Kidney glomerular epithelial cell (primary cell): ENCODE measurements around the gene CALD1.

Experiments
- DNase-seq: peaks from one replicate; lab custom pipeline; 2025; lab: John Stamatoyannopoulos, UW

The CALD1 gene

GRCh38 chr7:134859783-134860182 is 80.3 kb downstream of the CALD1 start:
- no peak for DNase-seq

- peak; percentile 34 for DNase-seq
These were observed 85.8 kb downstream of the CALD1 start for GRCh38 chr7:134865001-134865845.

- no peak for DNase-seq
These were observed 87.2 kb downstream of the CALD1 start for GRCh38 chr7:134866617-134867016.

- no peak for DNase-seq
These were observed 90.7 kb downstream of the CALD1 start for GRCh38 chr7:134870156-134870555.

- no peak for DNase-seq
These were observed 91.3 kb downstream of the CALD1 start for GRCh38 chr7:134870781-134871180.

GRCh38 chr7:134873253-134873652 is 93.8 kb downstream of the CALD1 start:
- DNase-seq = no peak

- no peak for DNase-seq
These were observed 95.0 kb downstream of the CALD1 start for GRCh38 chr7:134874407-134874806.

- DNase-seq = no peak
These were observed 96.4 kb downstream of the CALD1 start for GRCh38 chr7:134875867-134876266.

GRCh38 chr7:134878746-134879357 is 99.4 kb downstream of the CALD1 start:
- no peak for DNase-seq

- no peak for DNase-seq
These were observed 100.5 kb downstream of the CALD1 start for GRCh38 chr7:134879815-134880475.

GRCh38 chr7:134882481-134882880 is 103.0 kb downstream of the CALD1 start:
- no peak for DNase-seq

GRCh38 chr7:134885967-134886352 is 106.5 kb downstream of the CALD1 start:
- DNase-seq = peak; percentile 48

- peak; percentile 63 for DNase-seq
These were observed 107.1 kb downstream of the CALD1 start for GRCh38 chr7:134886353-134887057.

GRCh38 chr7:134887523-134887922 is 108.1 kb downstream of the CALD1 start:
- no peak for DNase-seq

GRCh38 chr7:134888141-134888740 is 108.8 kb downstream of the CALD1 start:
- DNase-seq = no peak

- DNase-seq = peak; percentile 12
These were observed 111.1 kb downstream of the CALD1 start for GRCh38 chr7:134890246-134891240.

GRCh38 chr7:134891262-134891695 is 111.8 kb downstream of the CALD1 start:
- peak; percentile 92 for DNase-seq

- peak; percentile 71 for DNase-seq
These were observed 112.6 kb downstream of the CALD1 start for GRCh38 chr7:134891696-134892678.

GRCh38 chr7:134892963-134893362 is 113.5 kb downstream of the CALD1 start:
- DNase-seq = no peak
